Measurements from ENCODE around the gene LMAN2L. TPM values are rescaled to one million over a fixed set of nuclear protein-coding genes. Genes with fewer than 3 reads are reported as not detected.
"Not testable (repeated sequence)": the region's sequence is repeated elsewhere in the genome, so short reads cannot be mapped to it uniquely, and the experiment has no call there.

Gene LMAN2L
- polyA plus RNA-seq, 1 donor from 2014 or later: 19.1 TPM

DNA sequence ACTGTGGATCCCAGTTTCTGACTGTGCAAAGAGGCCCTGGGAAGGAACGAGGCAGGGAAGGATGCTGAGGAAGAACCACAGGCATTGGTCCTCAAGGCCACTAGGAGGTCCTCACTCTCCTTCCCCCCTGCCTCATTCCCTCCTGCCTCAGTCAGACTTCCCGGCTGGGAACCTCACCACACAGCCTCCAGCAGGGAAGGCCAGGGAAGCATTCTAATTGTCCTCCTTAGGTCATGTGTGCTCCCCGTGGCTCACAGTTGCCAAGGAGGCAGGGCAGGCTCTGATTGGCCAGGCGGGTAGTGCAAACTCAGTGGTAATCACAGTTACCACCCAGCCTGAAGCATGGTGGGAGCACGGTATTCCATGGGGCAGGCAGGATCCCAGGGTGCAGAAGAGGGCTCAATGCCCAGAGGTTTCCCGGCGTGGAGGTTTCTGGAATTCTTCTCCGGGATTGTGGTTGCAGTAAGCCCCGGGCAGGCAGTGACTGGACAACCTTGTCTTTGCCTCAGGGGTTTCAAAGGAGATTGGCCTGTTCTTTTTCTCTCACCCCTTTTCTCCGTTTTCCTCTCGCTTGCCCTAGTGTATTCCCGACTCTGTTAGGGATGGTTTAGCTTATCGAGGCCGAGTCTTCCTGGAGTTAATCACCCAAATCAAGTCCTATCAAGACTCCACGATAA lies 70.2 kb downstream of the LMAN2L start:
- Mint-ChIP-seq H3K4me1 (peaks cover 0 to 1% (median 0%) of the 10 kb centered on the region in 3 donors), H3K9me3 (no peaks in the 10 kb centered on the region), H3K27ac (no peak overlapping the region), H3K27me3 (peaks cover 5% of the 10 kb centered on the region), H3K36me3 (no peaks in the 10 kb centered on the region), H3K4me3 (no peak overlapping the region)

DNA sequence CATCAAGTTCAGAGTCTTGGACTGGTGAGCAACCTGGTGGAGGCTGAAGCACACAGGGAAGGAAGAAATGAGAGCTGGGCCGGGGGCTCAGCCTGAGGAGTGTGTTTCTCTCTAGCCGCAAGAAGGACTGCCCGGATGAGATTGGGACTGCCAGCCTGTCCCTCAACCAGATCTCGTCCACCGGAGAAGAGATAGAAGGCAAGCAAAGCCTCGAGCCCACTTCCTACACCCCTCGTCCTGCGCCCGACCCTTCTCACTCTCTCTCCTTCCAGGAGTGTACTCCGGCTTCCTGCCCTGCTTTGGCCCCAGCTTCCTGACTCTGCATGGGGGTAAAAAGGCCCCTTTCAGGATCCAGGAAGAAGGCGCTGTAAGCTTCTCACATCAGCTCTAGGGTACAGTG lies 71.1 kb downstream of the LMAN2L start:
- Mint-ChIP-seq H3K9me3 (no peaks in the 10 kb centered on the region), H3K27ac (peak overlapping the region in 2 of 3 donors; percentile 43 to 50), H3K27me3 (peaks cover 5% of the 10 kb centered on the region), H3K36me3 (no peaks in the 10 kb centered on the region), H3K4me3 (no peak overlapping the region), H3K4me1 (peaks cover 0 to 1% (median 0%) of the 10 kb centered on the region in 3 donors)

DNA sequence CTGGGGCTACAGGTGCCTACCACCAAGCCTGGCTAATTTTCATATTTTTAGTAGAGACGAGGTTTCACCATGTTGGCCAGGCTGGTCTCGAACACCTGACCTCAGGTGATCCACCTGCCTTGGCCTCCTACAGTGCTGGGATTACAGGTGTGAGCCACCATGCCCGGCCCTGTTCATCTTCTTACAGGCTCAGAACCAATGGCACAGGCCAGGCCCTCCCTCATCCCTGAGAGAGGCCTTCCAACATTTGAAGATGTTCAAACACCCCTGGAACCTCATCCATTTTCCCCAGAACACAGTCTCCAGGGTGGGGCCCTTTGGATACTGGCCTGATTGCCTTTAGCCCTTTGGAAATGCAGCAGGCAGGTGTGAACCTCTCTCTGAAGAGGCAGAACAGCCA lies 74.1 kb downstream of the LMAN2L start:
- not testable (repeated sequence) for H3K9me3 Mint-ChIP-seq, H3K27ac Mint-ChIP-seq, H3K36me3 Mint-ChIP-seq, H3K4me1 Mint-ChIP-seq, H3K27me3 Mint-ChIP-seq, H3K4me3 Mint-ChIP-seq

DNA sequence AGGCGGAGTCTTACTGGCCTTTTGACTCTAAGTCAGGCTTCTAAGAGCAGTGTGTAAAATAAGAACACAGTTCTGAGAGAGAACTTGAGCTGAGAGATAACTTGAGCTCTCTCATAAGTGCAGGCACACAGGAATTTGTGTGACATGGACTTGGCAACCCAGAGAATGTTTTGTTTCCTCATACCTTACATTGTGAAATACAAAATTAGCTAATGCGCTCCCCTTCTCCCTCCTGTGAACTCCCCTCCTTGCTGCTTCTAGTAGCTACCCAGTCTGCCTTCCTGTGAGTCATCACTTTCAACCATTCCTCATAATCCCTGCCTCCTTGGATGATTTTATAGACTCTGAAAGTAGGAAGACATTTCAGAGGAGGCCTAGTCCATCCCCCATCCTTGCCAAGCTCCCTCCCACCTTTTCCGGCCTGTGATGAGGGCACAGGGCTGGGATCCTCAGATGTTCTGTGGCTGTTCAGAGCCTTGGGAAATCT lies 74.7 kb downstream of the LMAN2L start:
- peaks cover 0 to 2% (median 0%) of the 10 kb centered on the region in 3 donors for H3K9me3 Mint-ChIP-seq
- no peak overlapping the region for H3K27ac Mint-ChIP-seq
- H3K36me3 Mint-ChIP-seq: no peaks in the 10 kb centered on the region
- no peak overlapping the region for H3K4me3 Mint-ChIP-seq
- H3K4me1 Mint-ChIP-seq: peaks cover 0 to 2% (median 0%) of the 10 kb centered on the region in 3 donors
- peaks cover 5% of the 10 kb centered on the region for H3K27me3 Mint-ChIP-seq

DNA sequence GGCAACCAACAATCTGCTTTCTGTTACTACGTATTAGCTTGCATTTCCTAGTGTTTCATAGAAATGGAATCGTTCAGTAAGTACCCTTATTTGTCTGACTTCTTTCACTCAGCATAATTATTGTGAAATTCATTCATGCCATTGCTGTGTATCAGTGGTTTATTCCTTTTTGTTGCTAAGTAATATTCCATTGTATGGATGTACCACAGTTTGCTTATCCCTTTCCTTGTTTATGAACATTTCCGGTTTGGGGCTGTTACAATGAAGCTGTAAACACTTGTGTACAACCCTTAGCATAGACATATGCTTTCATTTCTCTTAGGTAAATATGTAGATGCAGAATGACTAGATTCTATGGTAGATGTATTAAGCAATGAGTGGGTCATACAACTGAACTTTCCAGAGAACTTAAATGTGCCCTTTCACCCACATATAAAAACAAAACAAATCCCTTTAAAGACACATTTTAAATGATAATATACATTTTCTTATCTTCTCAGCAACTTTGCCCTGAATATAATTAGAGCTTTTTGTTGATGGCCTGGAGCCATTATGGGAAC lies 75.4 kb downstream of the LMAN2L start:
- peaks cover 0 to 2% (median 0%) of the 10 kb centered on the region in 3 donors for H3K9me3 Mint-ChIP-seq
- H3K4me1 Mint-ChIP-seq: peaks cover 0 to 2% (median 0%) of the 10 kb centered on the region in 3 donors
- peaks cover 4% of the 10 kb centered on the region for H3K27me3 Mint-ChIP-seq
- no peaks in the 10 kb centered on the region for H3K36me3 Mint-ChIP-seq
- no peak overlapping the region for H3K27ac Mint-ChIP-seq
- no peak overlapping the region for H3K4me3 Mint-ChIP-seq

DNA sequence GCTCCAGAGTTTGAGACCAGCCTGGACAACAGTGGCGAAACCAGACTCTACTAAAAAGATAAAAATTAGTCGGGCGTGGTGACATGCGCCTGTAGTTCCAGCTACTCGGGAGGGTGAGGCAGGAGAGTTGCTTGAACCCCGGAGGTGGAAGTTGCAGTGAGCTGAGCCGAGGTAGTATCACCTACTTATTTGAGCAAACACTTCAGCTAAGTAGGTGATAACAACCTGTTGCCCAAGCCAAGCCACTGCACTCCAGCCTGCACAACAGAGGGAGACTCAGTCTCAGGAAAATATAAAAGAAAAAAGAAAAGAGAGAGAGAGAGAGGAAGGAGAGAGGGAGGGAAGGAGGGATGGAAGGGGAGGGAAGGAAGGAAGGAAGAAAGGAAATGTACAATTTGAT lies 76.0 kb downstream of the LMAN2L start:
- no peaks in the 10 kb centered on the region for H3K36me3 Mint-ChIP-seq
- peaks cover 0 to 2% (median 0%) of the 10 kb centered on the region in 3 donors for H3K4me1 Mint-ChIP-seq
- H3K27me3 Mint-ChIP-seq: peaks cover 4% of the 10 kb centered on the region
- H3K27ac Mint-ChIP-seq: no peak overlapping the region
- peaks cover 0 to 2% (median 0%) of the 10 kb centered on the region in 3 donors for H3K9me3 Mint-ChIP-seq
- H3K4me3 Mint-ChIP-seq: no peak overlapping the region

DNA sequence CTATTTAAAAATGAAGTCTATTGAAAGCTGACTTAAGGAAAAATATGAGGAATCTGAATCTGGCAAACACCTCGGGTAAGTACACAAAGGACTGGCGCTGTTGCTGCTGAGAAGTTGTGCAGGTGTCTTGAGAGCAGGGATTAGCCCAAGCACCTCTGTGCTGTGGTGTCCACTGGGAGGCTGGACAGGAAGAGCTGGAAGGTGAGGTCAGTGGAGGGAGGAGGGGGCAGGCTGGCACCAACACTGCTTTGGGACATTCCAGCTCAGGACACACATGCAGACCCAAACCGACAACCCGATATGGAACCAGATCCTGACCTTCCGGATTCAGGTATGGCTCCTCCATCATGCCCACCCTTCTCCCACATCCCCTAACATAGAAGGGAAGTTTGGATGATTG lies 76.7 kb downstream of the LMAN2L start:
- peak overlapping the region in 1 of 3 donors; percentile 20 for H3K27ac Mint-ChIP-seq
- H3K4me3 Mint-ChIP-seq: no peak overlapping the region
- peaks cover 0 to 4% (median 0%) of the 10 kb centered on the region in 3 donors for H3K4me1 Mint-ChIP-seq
- H3K9me3 Mint-ChIP-seq: peaks cover 0 to 5% (median 0%) of the 10 kb centered on the region in 3 donors
- H3K27me3 Mint-ChIP-seq: peaks cover 4% of the 10 kb centered on the region
- no peaks in the 10 kb centered on the region for H3K36me3 Mint-ChIP-seq

DNA sequence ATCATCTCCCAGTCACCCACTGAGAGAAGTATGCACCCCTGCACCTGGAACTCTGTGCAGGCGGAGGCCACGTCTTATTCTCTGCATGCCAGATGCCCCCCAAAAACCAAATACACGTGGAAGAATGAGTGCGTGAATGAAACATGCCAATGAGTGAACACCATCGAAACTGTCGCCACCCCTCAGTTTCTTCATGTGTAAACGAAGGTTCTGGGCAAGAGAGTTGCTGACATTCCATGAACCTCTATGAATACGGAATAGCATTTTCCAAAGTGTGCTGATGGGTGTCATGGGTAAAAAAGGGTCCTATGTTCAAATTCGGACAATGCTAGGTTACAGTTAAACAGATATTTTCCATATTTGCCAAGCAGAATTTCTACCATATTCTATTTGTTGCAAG lies 77.5 kb downstream of the LMAN2L start:
- peaks cover 4% of the 10 kb centered on the region for H3K36me3 Mint-ChIP-seq
- peaks cover 1 to 5% (median 3%) of the 10 kb centered on the region in 3 donors for H3K9me3 Mint-ChIP-seq
- no peak overlapping the region for H3K4me3 Mint-ChIP-seq
- peaks cover 0 to 4% (median 0%) of the 10 kb centered on the region in 3 donors for H3K4me1 Mint-ChIP-seq
- H3K27me3 Mint-ChIP-seq: peaks cover 4% of the 10 kb centered on the region
- H3K27ac Mint-ChIP-seq: no peak overlapping the region

DNA sequence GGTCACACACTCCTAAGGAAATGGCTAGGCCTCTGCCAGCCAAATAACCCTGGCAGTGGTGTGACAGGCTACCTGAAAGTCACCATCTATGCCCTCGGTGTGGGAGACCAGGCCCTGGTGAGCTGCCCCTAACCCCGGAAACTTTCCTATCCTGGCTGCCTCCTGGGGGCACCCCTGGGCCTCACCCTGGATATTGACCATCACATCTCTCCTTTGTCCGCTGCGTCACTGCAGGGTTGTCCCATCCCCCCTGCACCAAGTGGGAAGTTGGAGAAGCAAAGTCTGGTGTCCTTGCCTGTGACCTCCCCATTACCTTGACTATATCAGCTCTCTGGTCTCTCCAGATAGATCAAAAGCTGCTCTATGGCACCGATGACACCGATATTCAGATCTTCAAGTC lies 78.5 kb downstream of the LMAN2L start:
- peaks cover 4% of the 10 kb centered on the region for H3K27me3 Mint-ChIP-seq
- H3K36me3 Mint-ChIP-seq: peaks cover 4% of the 10 kb centered on the region
- peaks cover 1 to 5% (median 3%) of the 10 kb centered on the region in 3 donors for H3K9me3 Mint-ChIP-seq
- no peak overlapping the region for H3K27ac Mint-ChIP-seq
- peaks cover 0 to 7% (median 3%) of the 10 kb centered on the region in 3 donors for H3K4me1 Mint-ChIP-seq
- no peak overlapping the region for H3K4me3 Mint-ChIP-seq

DNA sequence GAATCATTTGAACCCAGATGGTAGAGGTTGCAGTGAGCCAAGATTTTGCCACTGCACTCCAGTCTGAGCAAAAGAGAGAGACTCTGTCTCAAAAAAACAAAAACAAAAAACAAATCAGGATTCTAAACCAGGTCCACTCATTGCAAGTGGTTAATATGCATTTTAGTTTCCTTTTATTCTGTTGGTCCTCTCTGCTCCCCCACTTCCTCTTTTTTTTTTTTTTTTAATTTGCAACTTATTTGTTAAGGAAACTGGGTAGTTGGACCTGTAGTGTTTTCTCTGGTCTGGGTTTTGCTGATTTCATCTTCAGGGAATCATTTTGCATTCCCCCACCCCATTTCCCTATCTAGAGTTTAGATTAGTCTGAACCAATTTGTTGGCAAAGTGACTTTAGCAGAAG lies 83.3 kb downstream of the LMAN2L start:
- H3K36me3 Mint-ChIP-seq: peaks cover 4% of the 10 kb centered on the region
- H3K4me3 Mint-ChIP-seq: peak overlapping the region in 1 of 4 donors; percentile 45
- H3K4me1 Mint-ChIP-seq: peaks cover 0 to 7% (median 6%) of the 10 kb centered on the region in 3 donors
- peaks cover 1 to 3% (median 3%) of the 10 kb centered on the region in 3 donors for H3K9me3 Mint-ChIP-seq
- peaks cover 2% of the 10 kb centered on the region for H3K27me3 Mint-ChIP-seq
- no peak overlapping the region for H3K27ac Mint-ChIP-seq

Other genes starting within 250 kb of the LMAN2L start
- not detected for gene NEURL3, start 234.7 kb downstream of the LMAN2L start, polyA plus RNA-seq
- gene ARID5A, start 203.3 kb downstream of the LMAN2L start, polyA plus RNA-seq: 62.3 TPM
- 17.3 TPM for gene KANSL3, start 101.8 kb downstream of the LMAN2L start, polyA plus RNA-seq
- gene FER1L5, start 97.3 kb downstream of the LMAN2L start, polyA plus RNA-seq: not detected
- 7.9 TPM for gene CNNM4, start 20.8 kb upstream of the LMAN2L start, polyA plus RNA-seq
- gene CNNM3, start 76.2 kb upstream of the LMAN2L start, polyA plus RNA-seq: 3.5 TPM
- 1.3 TPM for gene ANKRD23, start 104.0 kb upstream of the LMAN2L start, polyA plus RNA-seq
- 16.3 TPM for gene ANKRD39, start 118.0 kb upstream of the LMAN2L start, polyA plus RNA-seq
- 0.58 TPM for gene SEMA4C, start 130.0 kb upstream of the LMAN2L start, polyA plus RNA-seq
- not detected for gene FAM178B, start 246.5 kb upstream of the LMAN2L start, polyA plus RNA-seq

Data from IgD-negative memory B cell (primary cell).